Activated naive CD8-positive, alpha-beta T cell (primary cell): ENCODE measurements around the gene DUSP8.

Source experiments
- H3K27ac Mint-ChIP-seq: one replicate; pipeline ENCODE4 v1.8.0; 2021; ENCODE audit warnings: mixed read lengths
- H3K27me3 Mint-ChIP-seq: one replicate; pipeline ENCODE4 v1.8.0; 2021; ENCODE audit warnings: mixed read lengths
- H3K36me3 Mint-ChIP-seq: one replicate; pipeline ENCODE4 v1.8.0; 2021; ENCODE audit warnings: mixed read lengths
- H3K4me1 Mint-ChIP-seq: one replicate; pipeline ENCODE4 v1.8.0; 2021; ENCODE audit warnings: low read depth, mixed read lengths
- H3K4me3 Mint-ChIP-seq: one replicate; pipeline ENCODE4 v1.8.0; 2021; ENCODE audit warnings: mild to moderate bottlenecking, mixed read lengths
- H3K9me3 Mint-ChIP-seq: one replicate; pipeline ENCODE4 v1.8.0; 2021; ENCODE audit warnings: low read depth, mixed read lengths

The DUSP8 gene

DNA sequence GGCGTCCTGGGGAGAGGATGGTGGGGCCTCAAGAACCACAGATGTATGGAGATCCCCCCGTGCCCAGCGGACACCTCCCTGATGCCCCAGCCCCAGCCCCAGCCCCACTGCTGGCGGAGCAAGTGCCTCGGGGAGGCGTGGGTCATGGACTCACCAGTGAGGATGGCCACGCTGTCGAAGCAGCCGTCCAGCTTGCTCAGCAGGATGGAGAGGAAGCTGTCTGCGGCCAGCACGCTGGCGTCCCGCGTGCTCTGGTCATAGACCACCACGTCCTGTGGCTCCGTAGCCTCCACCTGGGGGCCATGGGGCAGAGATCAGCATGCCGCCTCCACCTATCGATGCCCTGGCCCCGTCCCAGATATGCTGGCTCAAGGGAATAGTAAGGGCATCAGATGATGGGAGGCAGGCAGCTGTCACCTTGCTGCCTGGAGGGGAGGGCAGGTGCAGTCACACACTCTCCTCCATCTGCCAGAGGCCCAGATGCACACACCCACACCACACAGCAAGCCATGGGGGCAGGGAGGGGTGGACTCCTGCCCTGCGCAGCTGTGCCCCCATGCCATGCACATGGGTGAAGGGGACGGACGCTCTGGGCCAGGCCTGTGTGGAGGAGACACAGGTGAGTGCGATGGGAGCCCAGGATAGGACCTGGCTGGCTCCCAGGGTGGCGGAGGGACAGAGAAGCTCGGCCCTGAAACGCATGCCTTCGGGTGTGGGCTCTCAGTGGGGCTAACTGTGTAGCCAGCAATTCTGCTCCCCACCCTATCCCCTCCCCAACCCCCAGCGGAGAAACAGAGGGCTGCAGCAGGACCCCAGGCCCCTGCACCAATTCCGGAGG, 8.2 kb downstream of the DUSP8 start:
- no peaks in the 10 kb centered on the region for H3K27me3 Mint-ChIP-seq
- H3K9me3 Mint-ChIP-seq: no peaks in the 10 kb centered on the region
- H3K4me3 Mint-ChIP-seq: no peak overlapping the region
- H3K27ac Mint-ChIP-seq: no peak overlapping the region
- H3K4me1 Mint-ChIP-seq: no peaks in the 10 kb centered on the region
- H3K36me3 Mint-ChIP-seq: no peaks in the 10 kb centered on the region

DNA sequence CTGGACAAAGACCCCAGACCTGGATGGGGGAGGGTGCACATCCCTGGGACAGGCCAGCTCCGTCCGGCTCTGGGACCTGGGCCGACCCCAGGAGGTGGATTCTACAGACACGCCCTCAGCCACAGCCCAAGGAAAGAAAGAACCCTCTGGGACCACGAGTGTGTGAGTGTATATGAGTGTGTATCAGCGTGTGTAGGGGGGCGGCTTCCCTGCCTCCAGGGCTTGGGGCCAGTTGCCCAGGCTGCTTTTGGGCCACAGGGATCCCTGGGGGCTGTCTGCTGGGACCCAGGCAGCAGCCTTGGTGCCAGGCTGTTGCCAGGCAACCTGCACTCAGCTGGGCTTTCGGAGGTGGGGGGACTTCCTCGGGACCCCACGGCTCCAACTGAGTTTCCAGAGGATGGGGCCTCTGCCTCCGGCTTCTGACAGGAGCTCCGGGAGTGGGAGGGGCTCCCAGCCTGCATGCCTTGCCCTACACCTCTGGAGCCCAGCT, 8.9 kb downstream of the DUSP8 start:
- Mint-ChIP-seq H3K4me1 (no peaks in the 10 kb centered on the region), H3K9me3 (no peaks in the 10 kb centered on the region), H3K27me3 (no peaks in the 10 kb centered on the region), H3K36me3 (no peaks in the 10 kb centered on the region), H3K27ac (no peak overlapping the region), H3K4me3 (no peak overlapping the region)

DNA sequence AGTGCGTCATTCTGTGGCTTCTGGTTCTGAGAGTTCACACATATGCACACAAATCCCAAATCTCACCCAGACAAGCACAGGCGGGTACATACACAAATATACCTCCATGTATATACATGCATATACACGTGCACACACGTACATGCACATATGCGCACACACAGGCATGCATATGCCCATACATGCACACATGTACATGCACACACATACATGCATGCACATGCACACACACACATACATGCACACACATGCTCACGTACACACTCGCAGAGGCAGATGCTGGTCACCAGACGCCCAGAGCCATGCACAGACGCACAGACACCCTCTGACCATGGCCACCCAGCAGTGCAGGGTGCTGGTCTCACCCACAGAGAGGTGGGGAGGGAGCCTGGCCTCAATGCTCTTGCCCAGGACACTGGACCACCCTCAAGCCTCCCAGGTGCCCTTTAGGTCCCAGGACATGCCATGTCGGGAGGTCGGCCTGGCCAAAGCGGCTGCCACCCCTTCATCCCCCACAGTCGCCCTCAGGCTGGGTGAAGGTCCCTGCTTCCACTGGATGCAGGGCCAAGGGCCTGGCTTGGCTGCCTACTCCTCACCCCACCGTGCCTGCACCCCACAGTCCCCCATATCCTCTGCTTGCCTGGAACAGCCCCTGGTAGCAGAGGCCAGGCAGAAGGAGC, 9.5 kb downstream of the DUSP8 start:
- Mint-ChIP-seq H3K4me1 (no peaks in the 10 kb centered on the region), H3K27ac (no peak overlapping the region), H3K36me3 (no peaks in the 10 kb centered on the region), H3K27me3 (no peaks in the 10 kb centered on the region), H3K4me3 (no peak overlapping the region), H3K9me3 (no peaks in the 10 kb centered on the region)

DNA sequence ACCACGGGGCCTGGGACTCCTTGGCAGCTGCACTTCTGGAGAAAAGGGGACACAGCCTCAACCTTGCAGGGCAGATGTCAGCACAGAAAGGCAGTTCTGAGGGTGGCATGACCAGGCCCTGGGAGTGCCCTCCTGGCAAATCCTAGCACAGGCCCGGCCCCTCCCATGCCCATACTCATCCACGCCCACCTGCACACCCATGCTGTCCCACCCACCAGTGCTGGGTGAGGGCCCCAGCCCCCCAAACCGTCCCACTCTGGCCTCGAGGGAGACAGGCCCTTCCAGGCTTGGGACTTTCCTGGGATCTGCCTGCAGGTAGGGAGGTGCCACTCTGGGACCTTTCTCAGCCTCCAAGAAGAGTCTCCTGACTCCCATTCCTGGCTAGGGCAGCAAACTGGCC, 10.1 kb downstream of the DUSP8 start:
- Mint-ChIP-seq H3K27ac (no peak overlapping the region), H3K4me1 (no peaks in the 10 kb centered on the region), H3K4me3 (no peak overlapping the region), H3K9me3 (no peaks in the 10 kb centered on the region), H3K36me3 (no peaks in the 10 kb centered on the region), H3K27me3 (no peaks in the 10 kb centered on the region)

DNA sequence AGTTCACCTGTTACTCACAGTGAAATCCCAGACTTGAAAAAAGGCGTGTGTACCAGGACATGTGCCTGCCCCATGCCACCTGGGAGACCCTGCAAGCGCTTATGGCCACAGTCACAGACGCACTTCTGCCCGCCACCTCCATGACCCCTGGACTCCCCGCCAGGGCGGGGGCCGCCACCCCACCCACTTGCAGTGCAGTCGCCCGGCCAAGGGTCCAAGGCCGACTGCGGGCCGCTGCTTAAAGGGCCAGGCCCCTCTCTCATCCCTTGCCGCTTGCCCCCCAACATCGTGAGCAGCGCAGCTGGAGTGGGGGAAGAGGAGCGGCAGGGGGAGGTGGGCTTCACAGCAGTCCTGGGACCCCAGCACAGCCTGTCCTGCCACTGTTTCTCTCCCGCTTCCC, 10.8 kb downstream of the DUSP8 start:
- no peaks in the 10 kb centered on the region for H3K9me3 Mint-ChIP-seq
- H3K27me3 Mint-ChIP-seq: no peaks in the 10 kb centered on the region
- no peak overlapping the region for H3K4me3 Mint-ChIP-seq
- no peaks in the 10 kb centered on the region for H3K36me3 Mint-ChIP-seq
- no peaks in the 10 kb centered on the region for H3K4me1 Mint-ChIP-seq
- no peak overlapping the region for H3K27ac Mint-ChIP-seq

DNA sequence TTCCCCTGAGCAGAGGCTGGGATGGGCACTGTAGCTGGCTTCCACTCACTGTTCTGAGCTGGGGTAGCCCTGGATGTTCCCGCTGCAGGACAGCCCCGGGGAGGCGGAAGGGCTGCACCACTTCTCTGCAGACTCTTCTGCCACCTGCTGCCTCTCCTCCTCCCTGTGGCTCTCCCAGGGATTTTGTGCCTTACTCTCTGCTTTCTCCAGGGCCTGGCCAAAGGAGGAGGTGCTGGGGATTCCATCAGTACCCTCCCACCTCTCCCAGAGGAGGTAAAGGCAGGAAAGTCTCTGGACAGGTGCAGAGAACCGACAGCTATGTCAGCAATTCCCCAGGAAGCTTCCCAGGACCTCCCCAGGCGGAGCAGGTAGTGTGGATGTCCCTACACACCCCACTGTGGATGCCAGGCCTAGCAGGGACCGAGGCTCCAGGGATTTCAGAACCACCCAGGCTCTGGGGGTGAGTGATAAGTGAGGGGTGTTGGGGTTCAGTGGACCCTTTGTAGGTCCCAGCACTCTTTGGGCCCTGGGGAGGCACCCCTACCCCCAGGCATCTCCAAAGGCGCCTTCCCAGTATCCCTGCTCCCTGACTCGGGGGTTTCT, 11.3 kb downstream of the DUSP8 start:
- Mint-ChIP-seq H3K9me3 (no peaks in the 10 kb centered on the region), H3K27me3 (no peaks in the 10 kb centered on the region), H3K4me3 (no peak overlapping the region), H3K4me1 (no peaks in the 10 kb centered on the region), H3K27ac (no peak overlapping the region), H3K36me3 (no peaks in the 10 kb centered on the region)

DNA sequence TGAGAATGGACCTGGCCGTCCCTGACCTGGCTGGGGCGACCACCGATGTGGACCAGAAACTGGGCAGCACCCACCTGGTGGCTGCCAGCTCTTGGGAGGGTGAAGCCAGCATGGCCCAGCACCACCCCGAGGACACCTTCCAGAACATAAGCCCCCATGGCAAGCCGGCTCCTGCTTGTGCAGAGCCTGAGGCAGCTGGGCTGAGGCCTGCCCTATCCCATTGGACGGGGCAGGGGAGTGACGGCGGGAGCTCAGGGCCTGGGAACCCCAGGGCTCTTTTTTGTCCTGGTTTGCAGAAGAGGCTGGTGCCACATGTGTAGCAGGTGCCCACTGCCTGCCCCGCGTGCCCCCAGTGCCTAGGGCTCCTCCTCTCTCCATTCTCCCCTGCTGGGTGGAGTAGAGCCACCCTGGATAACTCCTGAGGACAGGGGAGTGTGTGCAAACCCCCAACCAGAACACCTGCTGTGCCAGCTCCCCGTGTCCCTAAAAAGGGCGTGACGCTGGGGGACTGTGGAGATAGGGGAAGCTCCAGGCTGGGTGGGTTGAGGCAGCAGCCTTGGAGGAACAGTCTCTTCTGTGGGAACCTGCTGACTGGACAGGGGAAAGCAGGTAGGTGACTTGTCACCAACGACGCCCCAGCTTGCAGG, 11.9 kb downstream of the DUSP8 start:
- Mint-ChIP-seq H3K36me3 (no peaks in the 10 kb centered on the region), H3K9me3 (no peaks in the 10 kb centered on the region), H3K27ac (no peak overlapping the region), H3K27me3 (no peaks in the 10 kb centered on the region), H3K4me1 (no peaks in the 10 kb centered on the region), H3K4me3 (no peak overlapping the region)

DNA sequence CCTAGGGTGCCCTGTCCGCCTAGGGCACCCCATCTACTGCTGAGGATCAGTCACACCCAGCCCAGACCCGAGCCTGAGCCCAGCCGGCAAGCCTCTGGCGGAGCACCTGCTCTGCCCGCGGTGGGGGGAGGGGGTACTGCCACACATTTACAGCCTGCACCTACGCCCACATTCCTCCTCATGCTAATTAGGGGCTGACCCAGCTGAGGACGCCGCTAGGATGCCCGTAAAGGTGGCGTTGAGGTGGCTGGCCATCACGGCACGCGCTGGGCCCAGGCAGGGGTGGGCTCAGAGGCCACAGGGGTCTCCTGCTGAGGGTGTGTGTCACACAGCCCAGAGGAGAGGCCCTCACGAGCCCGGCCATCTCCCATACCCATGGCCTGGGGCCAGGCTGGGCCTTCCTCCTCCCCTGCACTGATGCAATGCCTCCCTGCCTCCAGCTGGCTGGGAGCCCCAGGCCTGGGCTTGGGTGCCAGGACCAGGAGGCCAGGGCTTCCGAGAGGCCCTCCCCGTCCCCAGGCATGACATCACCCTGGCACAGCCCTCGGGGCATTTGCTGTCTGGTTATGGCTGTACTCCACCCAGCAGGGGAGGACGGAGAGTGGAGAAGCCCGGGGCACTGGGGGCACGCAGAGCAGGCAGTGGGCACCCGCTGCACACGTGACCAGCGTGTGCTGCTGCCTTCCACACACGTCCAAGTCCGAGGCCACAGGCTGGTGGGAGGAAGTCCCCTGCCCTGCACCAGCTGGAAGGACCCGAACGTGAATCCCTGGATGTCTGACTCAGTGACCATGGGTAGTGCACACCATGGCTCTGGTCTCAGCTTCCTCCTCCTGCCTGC, 12.7 kb downstream of the DUSP8 start:
- Mint-ChIP-seq H3K36me3 (no peaks in the 10 kb centered on the region), H3K27ac (no peak overlapping the region), H3K4me3 (no peak overlapping the region), H3K4me1 (no peaks in the 10 kb centered on the region), H3K27me3 (no peaks in the 10 kb centered on the region), H3K9me3 (no peaks in the 10 kb centered on the region)

DNA sequence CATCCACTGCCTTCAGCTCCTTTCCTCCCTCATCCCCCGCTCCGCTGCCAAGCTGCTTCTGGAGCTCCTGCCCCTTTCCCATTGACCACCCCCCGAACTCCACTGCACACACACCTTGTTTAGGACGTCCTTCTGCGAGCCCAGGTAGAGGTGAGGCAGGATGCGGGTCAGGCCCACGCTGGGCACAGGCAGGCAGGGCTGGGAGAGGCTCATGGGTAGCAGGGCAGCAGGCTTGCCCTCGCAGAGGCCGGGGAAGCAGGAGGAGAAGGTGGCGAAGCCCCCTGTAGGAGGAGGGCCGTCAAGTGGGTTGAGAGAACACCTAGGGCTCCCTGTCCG, 13.3 kb downstream of the DUSP8 start:
- Mint-ChIP-seq H3K4me3 (no peak overlapping the region), H3K36me3 (no peaks in the 10 kb centered on the region), H3K27ac (no peak overlapping the region), H3K27me3 (no peaks in the 10 kb centered on the region), H3K4me1 (no peaks in the 10 kb centered on the region), H3K9me3 (no peaks in the 10 kb centered on the region)

DNA sequence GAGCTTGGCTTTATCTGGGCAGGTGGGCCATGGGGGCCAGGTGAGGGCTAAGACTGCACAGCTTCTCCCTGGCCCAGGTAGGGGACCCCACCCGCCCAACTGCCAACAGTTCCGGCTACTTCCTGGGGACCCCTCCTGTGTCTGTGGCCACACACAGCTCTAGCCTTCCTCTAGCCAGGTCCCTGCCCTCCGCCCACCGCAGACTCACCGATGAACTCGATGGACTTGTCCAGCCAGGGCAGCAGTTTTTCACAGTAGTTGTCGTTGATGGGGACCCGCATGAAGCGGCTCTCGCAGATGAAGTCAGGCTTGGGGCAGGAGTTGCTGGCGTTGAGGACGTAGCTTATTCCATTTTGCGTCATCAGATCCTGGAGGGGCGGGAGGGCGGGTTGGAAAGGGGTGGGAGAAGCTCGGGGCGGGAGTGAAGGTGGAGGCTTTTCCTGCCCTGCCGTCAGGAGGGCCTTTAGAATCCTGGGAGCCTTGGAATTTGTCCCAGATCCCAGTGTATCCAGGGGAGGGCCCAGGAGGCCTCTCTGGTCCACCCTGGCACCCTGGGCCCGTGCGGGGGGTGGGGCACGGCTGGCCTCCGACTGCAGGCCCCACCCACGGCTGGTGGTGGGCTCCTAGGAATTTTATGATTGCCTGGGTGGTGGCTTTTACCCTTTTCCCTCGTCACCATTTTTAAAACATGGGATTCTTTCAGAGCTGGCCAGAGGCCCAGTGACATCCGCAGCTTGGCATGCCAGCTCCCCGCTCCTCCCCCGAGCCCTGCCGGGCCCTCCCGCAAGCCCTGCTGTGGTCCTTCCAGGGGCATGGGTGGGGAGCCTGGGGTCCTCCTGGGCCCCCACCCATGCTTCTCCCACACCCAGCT, 13.9 kb downstream of the DUSP8 start:
- Mint-ChIP-seq H3K27me3 (no peaks in the 10 kb centered on the region), H3K9me3 (no peaks in the 10 kb centered on the region), H3K4me3 (no peak overlapping the region), H3K36me3 (no peaks in the 10 kb centered on the region), H3K4me1 (no peaks in the 10 kb centered on the region), H3K27ac (no peak overlapping the region)

DNA sequence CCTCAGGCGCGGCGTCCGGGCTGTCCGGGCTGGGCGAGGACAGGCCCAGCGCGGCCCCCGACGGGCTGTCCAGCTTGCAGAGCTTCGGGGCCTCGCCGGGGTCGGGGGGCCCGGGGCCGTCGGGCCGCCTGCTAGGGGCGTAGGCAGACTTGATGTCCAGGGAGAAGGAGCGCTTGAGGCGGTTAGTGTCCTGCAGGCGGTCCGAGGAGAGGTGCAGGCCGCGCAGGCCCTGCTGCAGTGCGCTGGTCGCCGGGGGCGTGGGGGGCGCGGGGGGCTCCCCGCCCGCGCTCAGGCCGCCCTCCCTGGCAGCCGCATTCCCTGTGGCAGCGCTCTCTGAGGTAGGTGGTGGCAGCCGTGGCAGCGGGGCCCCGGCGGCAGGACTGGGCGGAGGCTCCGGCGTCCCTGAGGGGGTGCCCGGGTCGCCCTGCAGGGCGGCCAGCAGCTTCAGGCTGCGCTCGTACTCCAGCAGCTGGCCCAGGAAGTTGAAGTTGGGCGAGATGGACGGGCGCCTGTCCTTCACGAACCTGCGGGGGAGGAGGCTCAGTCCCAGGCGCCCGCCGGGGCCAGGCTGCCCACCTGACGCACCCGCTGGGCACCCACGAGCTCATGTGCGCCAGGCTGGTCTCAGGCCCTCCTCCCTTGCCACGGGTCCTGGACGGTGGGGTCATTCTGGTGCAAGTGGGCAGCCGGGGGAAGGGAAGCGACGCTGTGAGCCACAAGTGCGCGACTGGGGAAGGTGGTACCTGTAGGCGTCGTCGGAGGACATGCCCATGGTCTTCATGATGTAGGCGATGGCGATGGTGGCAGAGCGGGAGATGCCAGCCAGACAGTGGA, 14.8 kb downstream of the DUSP8 start:
- H3K27me3 Mint-ChIP-seq: no peaks in the 10 kb centered on the region

DNA sequence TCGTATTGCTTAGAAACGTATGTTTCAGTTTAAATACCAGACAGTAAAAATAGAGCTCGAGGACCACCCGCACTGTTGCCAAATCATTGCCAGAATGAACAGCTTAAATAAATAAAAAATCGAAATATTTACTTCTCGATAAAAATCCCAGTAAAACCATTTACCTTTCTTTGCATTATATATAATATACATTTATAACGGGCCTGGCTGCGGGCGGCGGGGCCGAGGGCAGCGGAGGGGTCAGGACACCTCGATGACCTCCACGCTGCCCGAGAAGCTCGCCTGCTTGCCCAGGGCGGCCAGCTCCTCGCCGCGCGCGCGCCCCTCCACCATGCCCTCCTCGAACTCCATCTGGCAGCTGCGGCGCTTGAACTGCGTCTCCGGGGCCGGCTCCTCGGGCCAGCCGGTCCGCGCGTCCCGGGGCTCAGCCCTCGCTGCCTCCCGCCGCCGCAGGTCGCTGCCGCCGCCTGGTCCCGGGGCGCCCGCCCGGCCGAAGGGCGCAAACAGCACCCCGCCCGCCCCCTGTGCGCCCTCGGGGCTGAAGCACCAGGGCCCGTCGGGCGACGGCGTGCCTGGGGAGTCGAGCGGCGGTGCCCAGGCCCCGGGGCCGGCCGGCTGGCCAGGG, 15.7 kb downstream of the DUSP8 start:
- Mint-ChIP-seq H3K27ac (no peak overlapping the region), H3K9me3 (no peaks in the 10 kb centered on the region), H3K36me3 (no peaks in the 10 kb centered on the region), H3K4me1 (no peaks in the 10 kb centered on the region), H3K27me3 (no peaks in the 10 kb centered on the region), H3K4me3 (no peak overlapping the region)

More for the DNA sequence above, 14.8 kb downstream of the DUSP8 start:
- no peak overlapping the region for H3K27ac Mint-ChIP-seq
- H3K4me1 Mint-ChIP-seq: no peaks in the 10 kb centered on the region
- H3K4me3 Mint-ChIP-seq: no peak overlapping the region
- no peaks in the 10 kb centered on the region for H3K36me3 Mint-ChIP-seq
- no peaks in the 10 kb centered on the region for H3K9me3 Mint-ChIP-seq

DNA sequence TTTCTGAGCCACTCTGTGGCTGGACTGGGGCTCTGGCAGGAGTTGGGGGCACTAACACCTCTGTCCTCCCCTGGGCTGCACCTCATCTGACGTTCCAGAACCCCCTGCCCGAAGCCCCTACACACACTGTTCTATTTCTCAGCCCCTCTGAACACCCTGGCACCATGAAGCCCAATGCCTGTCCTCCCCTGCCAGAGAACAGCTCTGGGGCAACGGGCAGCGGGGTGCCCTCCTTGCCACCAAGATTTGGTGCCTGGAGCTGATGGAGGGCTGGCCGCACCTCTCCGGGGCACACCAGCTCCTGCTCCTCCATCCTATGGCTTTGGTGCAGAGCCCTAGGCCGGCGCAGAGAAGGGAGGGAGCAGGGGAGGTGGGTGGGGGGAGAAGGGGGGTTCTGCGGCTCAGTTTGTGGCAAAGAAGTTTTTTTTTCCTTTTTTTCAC, 16.3 kb downstream of the DUSP8 start:
- no peaks in the 10 kb centered on the region for H3K4me1 Mint-ChIP-seq
- no peaks in the 10 kb centered on the region for H3K36me3 Mint-ChIP-seq
- H3K27ac Mint-ChIP-seq: no peak overlapping the region
- no peaks in the 10 kb centered on the region for H3K27me3 Mint-ChIP-seq
- no peak overlapping the region for H3K4me3 Mint-ChIP-seq
- H3K9me3 Mint-ChIP-seq: no peaks in the 10 kb centered on the region
